GM12878 (cell line): ENCODE measurements around the gene DPH1. TPM values are rescaled to one million over a fixed set of nuclear protein-coding genes. Genes with fewer than 3 reads are reported as not detected.

Experiments used
- HDGF ChIP-seq: fragments of 450-650 bp; IDR thresholded peaks from 2 replicates; pipeline ENCODE4 v1.6.1; 2016; ENCODE audit warnings: antibody characterized with exemption
- MEF2B ChIP-seq: fragments of 450-650 bp; IDR thresholded peaks from 2 replicates; pipeline ENCODE4 v1.6.1; 2018; ENCODE audit warnings: mild to moderate bottlenecking, moderate library complexity; ENCODE audit not compliant: partially characterized antibody, poor library complexity, severe bottlenecking
- POLR2A ChIP-seq: IDR thresholded peaks from 2 replicates; pipeline ENCODE4 v1.6.1; 2011; ENCODE audit warnings: low read depth, mild to moderate bottlenecking, low read length
- WRNIP1 ChIP-seq: IDR thresholded peaks from 2 replicates; pipeline ENCODE4 v1.6.1; 2011; ENCODE audit warnings: low read depth, low read length, improper control_type of control experiment, borderline replicate concordance
- ZBTB4 ChIP-seq: fragments of 450-650 bp; formaldehyde crosslinking; IDR thresholded peaks from 2 replicates; pipeline ENCODE4 v1.4.0; 2022; ENCODE audit warnings: mild to moderate bottlenecking, moderate library complexity
- polyA plus RNA-seq, 11 experiments: library from polyadenylated mRNA; depleted of rRNA in 4 of 11; unstranded in 6 of 11; stranded (reverse) in 5 of 11; fragments of >200 nt; fragmentation: Nextera tagmentation in 4 of 11; fragmentation: Illumina TruSeq in 1 of 11; extraction: Ambion mirVana in 4 of 11; extraction: Trizol in 1 of 11; gene quantifications; 1 replicate in 1 of 11; 2 replicates in 10 of 11; pipeline versions ENCODE4 v1.2.1 to v1.2.3, GENCODE V29; 2011 to 2016; ENCODE audit warnings: inconsistent platforms in 2 of 11, missing spikeins in 2 of 11, low read depth in 1 of 11
- total RNA-seq, 4 experiments: library from RNA; depleted of rRNA in 3 of 4; stranded (reverse); fragments of >200 nt in 3 of 4; fragmentation: Illumina TruSeq in 1 of 4; extraction: Trizol in 1 of 4; gene quantifications; 2 replicates each; pipeline versions ENCODE4 v1.2.1 to v1.2.3, GENCODE V29; 2013 to 2021
- TF ChIP-seq, protein P1 (sequence below): fragments of 450-650 bp; IDR thresholded peaks from 2 replicates; pipeline ENCODE4 v1.6.1; 2017; ENCODE audit warnings: low read depth, mild to moderate bottlenecking, moderate library complexity
- TF ChIP-seq, protein P2 (sequence below): fragments of 450-650 bp; IDR thresholded peaks from 2 replicates; pipeline ENCODE4 v1.6.1; 2016; ENCODE audit warnings: mild to moderate bottlenecking
- TF ChIP-seq, protein P3 (sequence below): fragments of 450-650 bp; IDR thresholded peaks from 2 replicates; pipeline ENCODE4 v1.6.1; 2017; ENCODE audit warnings: mild to moderate bottlenecking, moderate library complexity

DPH1 gene
- total and polyA plus RNA-seq, 10 of the 15 experiments (the other 5 are each of a cell fraction or from before 2014, with no cell fraction given): 0.29 to 33.6 (median 20.2) TPM

- TF ChIP-seq, protein P1, sequence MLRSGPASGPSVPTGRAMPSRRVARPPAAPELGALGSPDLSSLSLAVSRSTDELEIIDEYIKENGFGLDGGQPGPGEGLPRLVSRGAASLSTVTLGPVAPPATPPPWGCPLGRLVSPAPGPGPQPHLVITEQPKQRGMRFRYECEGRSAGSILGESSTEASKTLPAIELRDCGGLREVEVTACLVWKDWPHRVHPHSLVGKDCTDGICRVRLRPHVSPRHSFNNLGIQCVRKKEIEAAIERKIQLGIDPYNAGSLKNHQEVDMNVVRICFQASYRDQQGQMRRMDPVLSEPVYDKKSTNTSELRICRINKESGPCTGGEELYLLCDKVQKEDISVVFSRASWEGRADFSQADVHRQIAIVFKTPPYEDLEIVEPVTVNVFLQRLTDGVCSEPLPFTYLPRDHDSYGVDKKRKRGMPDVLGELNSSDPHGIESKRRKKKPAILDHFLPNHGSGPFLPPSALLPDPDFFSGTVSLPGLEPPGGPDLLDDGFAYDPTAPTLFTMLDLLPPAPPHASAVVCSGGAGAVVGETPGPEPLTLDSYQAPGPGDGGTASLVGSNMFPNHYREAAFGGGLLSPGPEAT: no peak
- TF ChIP-seq ZBTB4 (CRISPR knock-in tag): no peak
- TF ChIP-seq WRNIP1: no peak
- TF ChIP-seq, protein P2, sequence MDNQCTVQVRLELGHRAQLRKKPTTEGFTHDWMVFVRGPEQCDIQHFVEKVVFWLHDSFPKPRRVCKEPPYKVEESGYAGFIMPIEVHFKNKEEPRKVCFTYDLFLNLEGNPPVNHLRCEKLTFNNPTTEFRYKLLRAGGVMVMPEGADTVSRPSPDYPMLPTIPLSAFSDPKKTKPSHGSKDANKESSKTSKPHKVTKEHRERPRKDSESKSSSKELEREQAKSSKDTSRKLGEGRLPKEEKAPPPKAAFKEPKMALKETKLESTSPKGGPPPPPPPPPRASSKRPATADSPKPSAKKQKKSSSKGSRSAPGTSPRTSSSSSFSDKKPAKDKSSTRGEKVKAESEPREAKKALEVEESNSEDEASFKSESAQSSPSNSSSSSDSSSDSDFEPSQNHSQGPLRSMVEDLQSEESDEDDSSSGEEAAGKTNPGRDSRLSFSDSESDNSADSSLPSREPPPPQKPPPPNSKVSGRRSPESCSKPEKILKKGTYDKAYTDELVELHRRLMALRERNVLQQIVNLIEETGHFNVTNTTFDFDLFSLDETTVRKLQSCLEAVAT: no peak
- TF ChIP-seq POLR2A: no peak
- TF ChIP-seq, protein P3, sequence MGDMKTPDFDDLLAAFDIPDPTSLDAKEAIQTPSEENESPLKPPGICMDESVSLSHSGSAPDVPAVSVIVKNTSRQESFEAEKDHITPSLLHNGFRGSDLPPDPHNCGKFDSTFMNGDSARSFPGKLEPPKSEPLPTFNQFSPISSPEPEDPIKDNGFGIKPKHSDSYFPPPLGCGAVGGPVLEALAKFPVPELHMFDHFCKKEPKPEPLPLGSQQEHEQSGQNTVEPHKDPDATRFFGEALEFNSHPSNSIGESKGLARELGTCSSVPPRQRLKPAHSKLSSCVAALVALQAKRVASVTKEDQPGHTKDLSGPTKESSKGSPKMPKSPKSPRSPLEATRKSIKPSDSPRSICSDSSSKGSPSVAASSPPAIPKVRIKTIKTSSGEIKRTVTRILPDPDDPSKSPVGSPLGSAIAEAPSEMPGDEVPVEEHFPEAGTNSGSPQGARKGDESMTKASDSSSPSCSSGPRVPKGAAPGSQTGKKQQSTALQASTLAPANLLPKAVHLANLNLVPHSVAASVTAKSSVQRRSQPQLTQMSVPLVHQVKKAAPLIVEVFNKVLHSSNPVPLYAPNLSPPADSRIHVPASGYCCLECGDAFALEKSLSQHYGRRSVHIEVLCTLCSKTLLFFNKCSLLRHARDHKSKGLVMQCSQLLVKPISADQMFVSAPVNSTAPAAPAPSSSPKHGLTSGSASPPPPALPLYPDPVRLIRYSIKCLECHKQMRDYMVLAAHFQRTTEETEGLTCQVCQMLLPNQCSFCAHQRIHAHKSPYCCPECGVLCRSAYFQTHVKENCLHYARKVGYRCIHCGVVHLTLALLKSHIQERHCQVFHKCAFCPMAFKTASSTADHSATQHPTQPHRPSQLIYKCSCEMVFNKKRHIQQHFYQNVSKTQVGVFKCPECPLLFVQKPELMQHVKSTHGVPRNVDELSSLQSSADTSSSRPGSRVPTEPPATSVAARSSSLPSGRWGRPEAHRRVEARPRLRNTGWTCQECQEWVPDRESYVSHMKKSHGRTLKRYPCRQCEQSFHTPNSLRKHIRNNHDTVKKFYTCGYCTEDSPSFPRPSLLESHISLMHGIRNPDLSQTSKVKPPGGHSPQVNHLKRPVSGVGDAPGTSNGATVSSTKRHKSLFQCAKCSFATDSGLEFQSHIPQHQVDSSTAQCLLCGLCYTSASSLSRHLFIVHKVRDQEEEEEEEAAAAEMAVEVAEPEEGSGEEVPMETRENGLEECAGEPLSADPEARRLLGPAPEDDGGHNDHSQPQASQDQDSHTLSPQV: no peak
- TF ChIP-seq HDGF: no peak
- no peak for TF ChIP-seq MEF2B
These were observed 6.7 kb upstream of the DPH1 start (continued) for GRCh38 chr17:2023256-2023655.
